ENCODE results near the gene FZD10.

FZD10 gene

DNA sequence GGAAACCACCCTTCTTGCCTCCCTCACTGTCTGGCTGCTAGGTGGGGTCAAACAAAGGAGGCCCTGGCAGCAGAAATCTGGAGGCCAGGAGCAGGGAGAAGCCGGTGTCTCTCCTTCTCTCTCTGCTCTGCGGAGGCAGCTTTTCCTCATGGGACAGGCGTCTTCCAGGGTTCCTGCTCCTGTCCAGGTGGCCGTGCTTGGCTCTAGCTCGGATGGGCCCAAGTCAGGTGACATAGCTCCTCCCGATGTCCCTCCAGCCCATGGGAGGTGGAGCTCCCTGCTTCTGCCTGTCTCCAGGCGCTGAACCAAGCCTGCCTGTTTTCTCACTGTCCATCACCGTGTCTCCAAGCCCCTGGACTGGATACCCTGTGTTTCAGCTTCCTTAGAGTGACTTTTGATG lies 30.5 kb upstream of the FZD10 start:
- DNase-seq (ENCODE audit: low read depth in 2 of 2) = no peak

DNA sequence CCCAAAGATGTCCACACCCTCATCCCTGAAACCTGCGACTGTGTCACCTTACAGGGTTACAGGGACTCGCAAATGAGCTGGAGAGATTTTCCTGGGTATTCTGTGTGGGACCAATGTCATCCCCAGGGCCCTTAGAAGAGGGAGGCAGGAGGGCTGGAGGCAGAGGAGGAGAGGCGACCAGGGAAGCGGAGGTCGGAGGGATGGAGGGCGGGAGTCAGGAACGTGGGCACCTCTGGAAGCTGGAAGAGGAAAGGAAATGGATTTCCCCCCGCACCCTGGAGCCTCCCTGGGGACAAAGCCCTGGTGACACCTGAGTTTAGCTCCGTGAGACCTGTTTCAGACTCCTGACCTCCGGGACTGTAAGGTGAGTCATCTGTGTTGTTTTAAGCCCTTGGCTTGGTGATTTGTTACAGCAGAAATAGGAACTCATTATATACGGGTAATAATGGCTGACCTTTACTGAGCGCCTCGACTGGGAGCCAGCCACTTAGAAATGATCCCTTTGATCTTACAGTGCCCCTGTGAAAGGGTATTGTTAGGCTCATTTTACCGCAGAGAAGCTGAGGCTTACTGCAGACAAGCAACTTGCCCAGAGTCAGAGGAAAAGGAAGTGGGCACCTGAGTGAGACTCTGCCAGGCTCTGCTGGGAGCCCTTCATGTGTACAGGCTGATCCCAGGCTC lies 29.3 kb upstream of the FZD10 start:
- DNase-seq (ENCODE audit: low read depth in 2 of 2) = no peak

DNA sequence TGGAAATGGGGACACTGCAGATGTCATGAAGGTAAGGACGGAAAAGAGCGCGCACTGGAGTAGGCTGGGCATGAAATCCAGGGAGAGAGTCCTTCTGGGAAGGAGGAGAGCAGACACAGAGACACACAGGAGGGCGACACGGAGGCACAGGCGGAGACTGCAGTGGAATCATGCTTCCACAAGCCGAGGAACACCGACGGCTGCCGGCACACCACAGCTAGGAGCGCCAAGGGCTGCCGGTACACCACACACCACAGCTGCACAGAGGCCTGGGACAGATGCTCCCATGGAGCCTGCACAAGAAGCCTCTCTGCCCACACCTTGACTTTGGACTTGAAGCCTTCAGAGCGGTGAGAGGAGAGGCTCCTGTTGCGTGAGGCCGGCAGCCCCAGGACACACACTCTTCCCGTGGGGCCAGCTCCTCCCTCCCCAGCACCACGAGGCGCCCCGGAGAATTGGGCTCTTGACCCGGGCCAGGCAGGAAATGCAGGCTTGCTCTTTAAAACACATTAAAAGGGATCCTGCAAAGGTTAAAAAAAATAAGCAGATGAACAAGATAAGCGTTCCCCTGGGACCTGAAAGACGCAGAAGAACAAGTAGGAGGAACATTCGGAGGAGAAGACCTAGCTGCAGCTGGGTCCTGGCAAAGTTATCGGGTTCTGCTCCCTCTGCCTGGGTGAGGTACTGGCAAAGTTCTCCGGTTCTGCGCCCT lies 28.3 kb upstream of the FZD10 start:
- no peak for DNase-seq (ENCODE audit: low read depth in 2 of 2)

DNA sequence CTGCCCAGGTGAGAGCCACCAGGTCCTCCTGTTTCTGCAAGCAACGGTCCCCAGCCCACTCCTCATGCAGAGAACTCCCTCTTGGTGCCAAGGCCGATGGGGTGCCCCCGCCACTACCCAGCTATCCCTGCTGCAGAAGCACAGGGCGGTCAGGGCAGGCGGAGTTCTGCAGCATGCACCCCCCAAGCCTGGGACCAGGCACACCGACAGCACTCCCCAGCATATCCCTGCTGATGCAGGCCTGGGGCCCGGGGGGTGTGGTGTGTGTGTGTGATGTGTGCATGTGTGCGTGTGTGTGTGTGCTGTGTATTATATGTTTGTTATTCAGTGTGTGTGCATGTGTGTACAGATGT lies 27.7 kb upstream of the FZD10 start:
- no peak for DNase-seq (ENCODE audit: low read depth in 2 of 2)

DNA sequence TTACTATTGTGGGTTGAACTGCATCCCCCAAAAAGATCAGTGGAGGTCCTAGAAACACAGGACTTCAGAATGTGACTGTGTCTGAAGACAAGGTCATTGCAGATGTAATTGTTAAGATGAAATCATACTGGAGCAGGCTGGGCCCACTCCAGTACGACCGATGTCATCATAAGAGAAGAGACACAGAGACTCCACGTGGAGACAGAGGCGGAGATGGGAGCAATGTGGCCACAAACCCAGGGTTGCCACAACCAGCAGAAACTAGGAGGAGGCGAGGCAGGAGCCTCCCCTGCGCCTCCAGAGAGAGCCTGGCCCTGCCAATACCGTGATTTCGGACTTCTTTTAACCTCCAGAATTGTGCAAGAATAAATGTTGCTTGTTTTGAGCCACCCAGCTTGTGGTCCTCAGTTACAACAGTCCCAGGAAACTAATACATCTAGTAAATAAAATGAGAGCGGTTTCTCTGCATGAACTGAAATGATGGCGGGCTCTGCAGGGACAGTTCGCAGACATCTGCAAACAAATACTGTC lies 25.7 kb upstream of the FZD10 start:
- no peak for DNase-seq (ENCODE audit: low read depth in 2 of 2)

DNA sequence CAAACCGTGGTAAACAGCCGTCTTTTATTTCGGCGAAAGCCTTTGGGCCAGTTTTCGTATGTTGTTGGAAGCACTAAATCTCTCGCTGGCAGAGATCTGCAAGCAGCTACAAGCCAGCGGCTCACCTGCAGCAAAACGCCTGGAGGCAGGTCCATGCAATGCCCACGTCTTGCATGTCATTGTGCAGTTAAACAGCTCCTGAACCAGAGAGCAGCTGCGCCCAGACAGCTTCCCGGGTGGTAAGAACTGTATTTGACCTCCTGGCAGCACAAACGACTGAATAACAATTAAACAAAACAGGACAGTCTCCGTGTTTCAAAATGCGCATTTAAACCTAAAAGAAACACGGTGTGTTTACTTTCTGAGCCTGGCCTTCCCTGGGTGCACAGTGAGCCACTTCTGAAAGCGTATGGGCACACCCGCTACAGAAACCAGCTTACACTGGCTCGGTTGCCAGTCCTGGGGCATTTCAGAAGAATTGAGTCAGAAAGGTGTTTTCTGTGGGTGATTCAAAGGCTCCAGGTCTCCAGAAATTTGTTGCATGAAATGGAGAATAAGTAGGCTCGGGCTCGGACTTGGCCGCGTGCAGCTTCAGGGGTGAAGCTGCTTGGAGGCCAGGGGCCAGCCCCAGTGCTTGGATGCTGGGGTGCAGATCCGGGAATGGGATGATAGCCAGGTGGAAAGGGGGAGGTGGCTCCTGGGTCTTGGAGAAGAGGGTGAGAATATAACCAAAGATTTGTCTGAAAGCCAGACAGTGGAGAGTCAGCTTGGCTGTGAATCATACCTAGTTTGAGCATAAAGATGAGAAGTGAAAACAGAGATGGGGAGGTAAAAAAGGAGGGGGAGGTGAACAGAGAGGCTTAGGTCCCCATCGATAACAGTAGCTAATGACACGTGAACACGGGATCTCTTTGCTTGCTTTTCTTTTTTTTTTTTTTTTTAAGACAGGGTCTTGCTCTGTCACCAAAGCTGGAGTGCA lies 24.9 kb upstream of the FZD10 start:
- no peak for DNase-seq (ENCODE audit: low read depth in 2 of 2)

DNA sequence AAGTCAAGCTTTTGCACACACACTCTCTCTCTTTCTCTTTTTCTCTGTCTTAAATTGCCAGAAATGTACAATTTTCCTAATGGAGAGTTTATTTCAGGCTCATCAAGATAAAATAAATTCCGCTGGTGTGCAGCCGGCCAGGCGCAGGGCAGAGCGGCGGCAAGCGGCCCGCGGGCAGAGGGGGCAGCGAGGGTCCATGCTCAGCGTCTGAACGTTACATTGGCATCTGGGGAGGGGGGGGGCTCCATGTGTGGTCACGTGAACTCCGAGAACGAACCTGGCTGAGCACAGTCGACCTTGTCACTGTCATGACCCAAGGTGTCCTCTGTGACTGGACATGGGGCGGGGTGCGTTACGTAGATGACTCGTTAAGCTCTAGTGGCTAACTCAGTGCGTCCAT lies 23.8 kb upstream of the FZD10 start:
- DNase-seq (ENCODE audit: low read depth in 2 of 2) = no peak

DNA sequence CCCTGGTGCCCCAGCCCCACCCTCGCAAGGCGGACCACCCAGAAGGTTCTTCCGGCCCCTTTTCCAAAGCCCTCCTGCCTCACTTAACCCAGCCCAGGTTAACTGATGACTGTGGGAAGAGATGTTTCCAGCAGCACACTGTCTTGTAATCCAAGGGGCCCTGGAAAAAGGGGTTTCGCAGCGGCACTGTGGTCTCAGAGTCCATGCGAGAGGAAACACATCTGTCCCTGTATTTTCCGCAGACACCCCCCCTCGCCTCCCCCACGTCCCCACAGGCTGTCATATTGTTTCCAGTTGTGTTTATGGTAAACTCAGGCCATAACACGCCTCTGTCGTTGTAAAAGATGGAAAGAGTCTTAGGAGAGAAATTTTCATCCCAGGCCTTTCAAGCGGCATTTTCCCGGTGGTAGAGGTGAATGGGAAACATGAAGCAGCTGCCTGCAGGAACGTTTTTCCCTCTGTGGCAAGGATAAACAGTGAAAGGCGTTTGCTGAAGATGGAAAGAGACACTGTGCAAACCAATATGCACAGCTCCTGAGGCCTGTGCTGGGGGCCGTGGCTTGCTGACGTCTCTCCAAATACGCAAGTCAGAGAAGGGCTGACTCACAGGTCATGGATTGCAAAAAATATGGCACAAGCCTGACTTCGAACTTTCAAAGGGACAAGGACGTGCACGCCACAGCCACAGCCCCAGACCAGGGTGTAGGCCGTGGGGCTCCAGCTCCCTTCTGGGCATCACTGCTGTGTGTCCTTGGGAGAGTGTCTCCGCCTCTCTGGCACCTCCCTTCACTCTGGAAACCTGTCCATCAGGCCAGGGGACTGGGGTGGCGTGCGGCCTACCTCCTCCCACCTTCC lies 22.5 kb upstream of the FZD10 start:
- no peak for DNase-seq (ENCODE audit: low read depth in 2 of 2)

DNA sequence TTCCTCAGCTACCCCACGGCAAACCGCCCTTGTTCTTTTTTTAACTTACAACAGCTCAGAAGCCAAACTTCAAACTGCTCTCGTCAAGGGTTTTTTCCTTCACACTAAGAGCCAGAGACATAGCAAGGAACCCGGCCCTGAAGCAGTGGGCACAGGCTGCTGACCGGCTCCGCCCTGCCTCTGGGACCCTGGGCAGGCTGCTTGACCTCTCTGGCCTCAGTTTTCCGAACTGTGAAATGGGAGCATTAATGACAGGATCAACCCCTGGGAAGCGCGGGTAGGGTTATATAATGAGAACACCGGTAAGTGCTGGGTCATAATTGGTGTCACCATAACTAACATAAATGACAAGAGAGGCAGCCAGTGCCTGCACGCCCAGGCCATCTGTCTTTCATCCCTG lies 21.2 kb upstream of the FZD10 start:
- no peak for DNase-seq (ENCODE audit: low read depth in 2 of 2)

DNA sequence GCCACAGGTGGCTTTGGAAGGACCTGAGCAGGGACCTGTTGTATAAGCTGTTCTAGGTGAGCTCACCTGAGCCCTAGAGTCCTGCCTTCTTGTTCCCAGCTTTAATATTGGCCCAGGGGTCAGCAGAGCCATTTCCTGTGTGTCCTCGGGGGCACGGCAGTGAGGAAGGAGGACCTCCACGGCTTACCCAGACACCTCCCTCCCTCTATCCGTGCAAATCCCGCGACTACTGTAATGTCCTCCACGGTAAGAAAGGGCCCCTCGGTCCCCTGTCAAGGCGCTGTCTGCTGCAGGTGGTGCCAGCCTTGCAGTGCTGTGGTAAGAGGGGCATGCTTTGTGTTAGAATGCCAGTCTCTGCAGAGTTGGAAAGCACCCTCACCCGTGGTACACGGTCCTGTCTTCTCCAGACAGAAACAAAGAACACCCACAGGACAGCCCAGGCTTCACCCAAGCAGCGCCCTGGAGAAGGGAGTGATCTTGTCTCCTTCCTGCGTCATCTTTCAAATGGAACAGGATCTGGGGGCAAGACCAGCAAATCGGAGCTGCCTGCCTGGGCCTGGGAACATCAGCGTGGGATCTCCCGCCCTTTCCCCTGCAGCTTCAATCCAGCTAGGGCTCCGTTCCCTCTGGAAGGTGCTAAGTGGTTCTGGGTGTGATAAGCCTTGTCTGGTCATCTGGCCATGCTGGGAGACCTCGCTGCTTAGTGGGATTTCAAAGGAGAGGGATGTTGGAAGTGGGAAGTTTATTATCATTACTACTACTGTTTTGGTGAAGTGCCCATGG lies 20.2 kb upstream of the FZD10 start:
- no peak for DNase-seq (ENCODE audit: low read depth in 2 of 2)

DNA sequence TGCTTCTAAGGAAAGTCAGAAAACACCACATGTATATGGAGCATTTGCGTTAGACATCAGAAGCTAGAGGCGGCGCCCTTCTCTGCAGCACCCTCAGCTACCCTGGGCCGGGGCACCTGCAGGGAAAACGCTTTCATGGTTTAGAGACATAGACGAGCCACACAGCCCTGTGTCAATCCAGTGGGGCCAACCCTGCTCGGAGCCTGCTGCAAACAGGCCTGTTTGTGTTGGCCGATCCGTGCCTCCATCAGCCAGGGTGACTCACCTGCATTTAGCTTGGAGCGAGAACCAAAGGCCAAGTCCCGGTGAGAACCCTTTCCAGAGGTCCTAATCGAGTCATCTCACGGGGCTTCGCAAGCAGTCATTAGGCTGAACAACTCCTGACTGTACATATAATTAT lies 19.5 kb upstream of the FZD10 start:
- DNase-seq (ENCODE audit: low read depth in 2 of 2) = no peak

DNA sequence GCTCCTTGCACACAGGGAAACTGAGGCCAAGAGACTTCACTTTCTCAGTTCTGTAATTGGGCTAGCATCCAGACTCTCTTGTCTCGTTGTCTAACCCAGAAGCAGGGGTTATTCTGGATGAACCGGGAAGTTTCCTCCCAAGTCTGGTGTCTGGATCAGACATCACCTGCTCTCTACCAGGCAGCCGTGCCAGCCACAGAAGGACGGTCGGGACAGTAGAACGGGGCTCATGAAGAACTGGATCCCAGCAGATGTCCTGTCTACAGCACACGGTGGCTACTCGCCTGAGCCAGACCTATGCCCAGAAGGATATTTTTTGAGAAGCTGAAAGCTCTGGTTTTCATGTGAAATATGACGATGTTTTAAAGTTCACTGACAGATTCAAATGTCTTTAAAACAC lies 19.1 kb upstream of the FZD10 start:
- DNase-seq (ENCODE audit: low read depth in 2 of 2) = no peak

DNA sequence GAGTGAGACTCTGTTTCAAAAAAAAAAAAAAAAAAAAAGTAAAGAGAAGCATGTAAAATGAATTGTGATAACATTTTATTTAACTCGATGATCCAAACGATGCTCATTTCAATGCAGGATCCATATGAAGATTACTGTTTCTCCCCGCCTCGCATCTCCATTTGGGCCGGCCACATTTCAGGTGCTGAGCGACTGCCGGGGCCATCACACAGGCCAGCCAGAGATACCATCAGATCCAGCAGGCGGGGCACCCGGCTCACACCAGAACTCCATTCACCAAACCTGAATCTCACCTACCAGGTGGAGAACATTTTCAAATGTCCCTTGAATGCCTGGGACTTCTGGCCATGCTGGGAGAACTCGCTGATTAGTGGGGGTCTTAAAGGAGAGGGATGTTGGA lies 18.0 kb upstream of the FZD10 start:
- DNase-seq (ENCODE audit: low read depth in 2 of 2) = no peak

DNA sequence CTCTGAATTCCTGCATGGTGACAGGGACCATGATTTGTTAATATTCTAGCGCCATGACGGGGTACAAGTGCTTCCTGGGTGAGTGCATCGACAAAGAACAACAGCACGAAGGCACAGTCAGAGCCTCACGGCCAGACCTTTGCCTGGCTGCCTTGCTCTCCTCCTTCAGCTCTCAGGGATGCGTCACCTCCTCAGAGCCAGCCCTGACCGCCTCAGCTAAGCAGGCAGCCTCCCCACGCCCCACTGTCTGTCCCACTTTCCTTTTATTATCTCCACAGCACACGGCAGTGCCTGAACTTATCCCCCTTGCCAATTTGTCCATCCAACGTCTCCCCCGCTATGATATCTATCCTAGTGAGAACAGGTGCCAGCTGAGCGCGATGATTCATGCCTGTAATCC lies 16.5 kb upstream of the FZD10 start:
- DNase-seq (ENCODE audit: low read depth in 2 of 2) = no peak

DNA sequence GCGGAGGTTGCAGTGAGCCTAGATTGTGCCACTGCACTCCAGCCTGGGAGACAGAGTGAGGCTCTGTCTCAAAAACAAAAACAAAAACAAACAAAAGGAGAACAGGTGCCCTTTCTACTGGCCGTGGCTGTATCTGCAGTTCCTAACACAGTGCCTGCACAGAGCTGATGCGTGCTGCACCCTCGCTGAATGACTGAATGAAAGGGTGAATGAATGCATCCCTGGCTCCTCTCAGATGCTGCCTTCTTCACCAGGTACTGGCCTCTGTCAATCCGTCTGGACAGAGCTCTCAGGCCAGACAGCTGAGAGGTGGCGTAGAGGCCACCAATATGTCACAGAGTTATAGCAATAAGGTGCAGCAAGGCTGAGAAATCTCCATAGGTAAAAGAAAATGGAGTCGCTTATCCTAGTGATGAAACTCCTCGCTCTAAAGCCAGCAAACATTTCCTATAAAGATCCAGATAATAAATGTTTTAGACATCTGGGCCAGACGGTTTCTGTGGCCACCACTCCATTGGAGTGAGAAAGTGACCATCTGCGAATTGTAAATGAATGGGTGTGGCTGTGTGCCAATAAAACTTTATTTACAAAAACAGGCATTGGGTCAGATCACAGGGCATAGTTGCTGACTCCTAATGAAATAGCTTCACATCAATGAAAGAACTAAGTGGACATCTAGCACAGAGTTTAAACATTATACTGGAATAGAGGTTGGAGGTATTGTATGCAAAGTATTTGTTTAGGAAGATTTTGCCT lies 15.9 kb upstream of the FZD10 start:
- DNase-seq (ENCODE audit: low read depth in 2 of 2) = no peak

DNA sequence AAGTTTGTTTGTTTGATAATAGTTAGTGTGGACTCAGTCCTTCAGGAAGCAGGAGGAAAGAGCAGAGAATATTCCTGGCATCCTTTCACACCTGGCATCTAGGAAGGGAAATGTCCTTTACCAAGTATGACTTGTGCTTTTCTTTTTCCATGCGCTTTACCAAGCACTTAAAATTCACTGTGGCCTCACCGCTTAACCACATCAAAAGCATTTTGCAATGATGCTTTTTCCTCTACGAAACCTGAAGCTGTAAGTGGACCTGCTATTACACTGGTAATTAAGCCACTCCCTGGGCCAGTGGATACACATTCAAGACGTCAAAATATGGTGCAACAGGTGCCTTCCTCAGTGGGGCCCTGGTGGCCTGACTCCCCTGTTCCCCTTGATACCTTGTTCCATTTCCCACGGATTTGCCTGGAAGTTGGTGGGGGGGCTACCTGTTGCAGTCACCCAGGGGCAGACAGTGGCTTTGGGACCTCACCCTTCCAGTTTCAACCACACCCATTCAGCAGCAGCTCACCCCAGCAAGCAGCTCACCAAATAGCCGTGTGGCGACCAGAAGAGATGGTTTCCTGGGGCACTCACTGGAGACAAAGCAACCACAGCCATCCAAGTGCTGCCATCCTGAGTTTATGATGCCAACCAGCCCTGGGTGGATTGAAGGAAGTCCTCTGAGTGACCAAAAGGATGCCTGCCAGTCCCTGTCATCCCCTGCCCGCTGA lies 14.2 kb upstream of the FZD10 start:
- no peak for DNase-seq (ENCODE audit: low read depth in 2 of 2)

DNA sequence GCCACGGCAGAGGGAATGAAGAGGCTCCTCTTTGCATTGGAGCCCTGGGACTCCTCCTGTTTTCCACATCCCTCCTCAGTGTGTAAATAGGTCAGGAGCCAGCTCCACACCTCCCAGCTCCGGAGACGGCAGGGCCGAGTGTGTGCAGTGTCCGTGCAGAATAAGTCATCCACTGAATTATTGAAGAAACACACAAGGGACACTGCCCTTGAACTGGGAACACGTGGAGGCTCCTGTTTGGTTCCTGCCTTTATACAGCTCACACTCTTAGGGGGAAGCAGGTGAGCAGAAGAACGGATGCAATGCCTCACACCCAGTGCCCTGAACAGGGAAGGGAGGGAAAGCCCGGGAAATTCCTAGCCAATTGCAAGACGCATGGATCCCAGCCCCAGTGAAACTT lies 10.4 kb upstream of the FZD10 start:
- no peak for DNase-seq (ENCODE audit: low read depth in 2 of 2)

DNA sequence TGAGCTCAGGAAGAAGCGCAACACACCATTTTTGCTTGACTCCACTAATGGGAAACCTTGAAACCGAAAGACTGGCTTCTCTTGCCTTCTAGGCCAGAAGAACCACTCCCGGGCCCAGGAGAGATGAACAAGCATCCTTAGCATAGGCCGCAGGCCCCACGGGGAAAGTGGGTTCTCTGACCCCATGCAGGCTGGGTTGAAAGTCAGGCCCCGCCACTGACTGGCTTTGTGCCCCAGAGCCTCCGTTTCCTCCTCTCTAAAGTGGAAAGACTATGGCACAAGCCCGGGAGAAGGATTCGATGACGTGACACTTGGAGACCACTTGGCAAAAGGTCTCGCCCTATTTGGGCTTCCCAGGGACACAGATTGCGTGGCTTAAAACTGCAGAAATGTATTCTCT lies 9.9 kb upstream of the FZD10 start:
- DNase-seq (ENCODE audit: low read depth in 2 of 2) = no peak

DNA sequence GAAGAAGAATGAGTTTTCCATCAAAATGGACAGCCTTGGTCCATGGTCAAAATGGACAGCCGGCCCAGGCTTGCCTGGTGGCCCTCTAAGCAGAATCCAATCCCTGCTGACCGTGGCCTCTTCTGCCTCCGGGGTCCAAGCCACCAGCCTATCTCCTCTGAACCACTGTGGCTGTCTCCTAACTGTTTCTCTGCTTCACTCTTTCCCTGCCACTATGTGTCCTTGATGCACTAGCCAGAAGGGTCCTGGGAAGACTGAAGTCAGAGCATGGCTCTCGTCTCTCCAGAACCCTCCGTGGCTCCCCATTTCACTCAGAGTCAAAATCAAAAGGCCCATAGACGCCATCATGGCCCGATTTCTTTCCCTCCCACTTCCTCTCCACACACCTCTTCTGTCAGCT lies 8.5 kb upstream of the FZD10 start:
- no peak for DNase-seq (ENCODE audit: low read depth in 2 of 2)

Measured in stimulated activated CD4-positive, alpha-beta T cell treated with anti-CD3 and anti-CD28 coated beads, Interleukin-1b, Interleukin-23, amount 100 ng/mL, for 1 hour (primary cell).